ENCODE results near the gene MYO5B.

DNA sequence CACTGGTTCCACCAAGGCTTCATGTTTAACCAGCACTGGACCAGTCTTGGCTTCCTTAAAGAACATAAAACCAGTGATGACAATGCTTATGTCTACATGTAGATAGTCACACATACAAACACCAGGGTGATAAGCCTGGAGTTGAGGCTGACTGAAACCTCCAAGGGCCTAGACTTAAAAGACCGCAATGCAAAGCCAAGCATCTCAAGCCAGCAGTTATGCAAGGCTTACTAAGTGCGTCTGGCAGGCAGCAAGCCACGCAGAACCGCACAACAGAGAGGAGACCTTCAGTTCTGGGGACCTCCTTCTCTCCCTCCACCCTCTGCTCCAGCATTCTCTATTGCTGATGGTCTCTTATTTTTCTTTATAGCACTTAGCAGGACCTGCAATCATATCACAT lies 318.4 kb downstream of the MYO5B start:
- TF ChIP-seq, protein P1, sequence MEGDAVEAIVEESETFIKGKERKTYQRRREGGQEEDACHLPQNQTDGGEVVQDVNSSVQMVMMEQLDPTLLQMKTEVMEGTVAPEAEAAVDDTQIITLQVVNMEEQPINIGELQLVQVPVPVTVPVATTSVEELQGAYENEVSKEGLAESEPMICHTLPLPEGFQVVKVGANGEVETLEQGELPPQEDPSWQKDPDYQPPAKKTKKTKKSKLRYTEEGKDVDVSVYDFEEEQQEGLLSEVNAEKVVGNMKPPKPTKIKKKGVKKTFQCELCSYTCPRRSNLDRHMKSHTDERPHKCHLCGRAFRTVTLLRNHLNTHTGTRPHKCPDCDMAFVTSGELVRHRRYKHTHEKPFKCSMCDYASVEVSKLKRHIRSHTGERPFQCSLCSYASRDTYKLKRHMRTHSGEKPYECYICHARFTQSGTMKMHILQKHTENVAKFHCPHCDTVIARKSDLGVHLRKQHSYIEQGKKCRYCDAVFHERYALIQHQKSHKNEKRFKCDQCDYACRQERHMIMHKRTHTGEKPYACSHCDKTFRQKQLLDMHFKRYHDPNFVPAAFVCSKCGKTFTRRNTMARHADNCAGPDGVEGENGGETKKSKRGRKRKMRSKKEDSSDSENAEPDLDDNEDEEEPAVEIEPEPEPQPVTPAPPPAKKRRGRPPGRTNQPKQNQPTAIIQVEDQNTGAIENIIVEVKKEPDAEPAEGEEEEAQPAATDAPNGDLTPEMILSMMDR (IDR thresholded peaks at IDR 0.05; ENCODE audit: poor library complexity, severe bottlenecking): no peak
- TF ChIP-seq EZH2 (IDR thresholded peaks at IDR 0.05; ENCODE audit: borderline replicate concordance, insufficient read depth, low read length, poor library complexity, severe bottlenecking) (no peak), SMC3 (conservative IDR thresholded peaks at IDR 0.05; ENCODE audit: poor library complexity) (no peak), POLR2AphosphoS5 (IDR thresholded peaks at IDR 0.05) (no peak)
- TF ChIP-seq, protein P2, sequence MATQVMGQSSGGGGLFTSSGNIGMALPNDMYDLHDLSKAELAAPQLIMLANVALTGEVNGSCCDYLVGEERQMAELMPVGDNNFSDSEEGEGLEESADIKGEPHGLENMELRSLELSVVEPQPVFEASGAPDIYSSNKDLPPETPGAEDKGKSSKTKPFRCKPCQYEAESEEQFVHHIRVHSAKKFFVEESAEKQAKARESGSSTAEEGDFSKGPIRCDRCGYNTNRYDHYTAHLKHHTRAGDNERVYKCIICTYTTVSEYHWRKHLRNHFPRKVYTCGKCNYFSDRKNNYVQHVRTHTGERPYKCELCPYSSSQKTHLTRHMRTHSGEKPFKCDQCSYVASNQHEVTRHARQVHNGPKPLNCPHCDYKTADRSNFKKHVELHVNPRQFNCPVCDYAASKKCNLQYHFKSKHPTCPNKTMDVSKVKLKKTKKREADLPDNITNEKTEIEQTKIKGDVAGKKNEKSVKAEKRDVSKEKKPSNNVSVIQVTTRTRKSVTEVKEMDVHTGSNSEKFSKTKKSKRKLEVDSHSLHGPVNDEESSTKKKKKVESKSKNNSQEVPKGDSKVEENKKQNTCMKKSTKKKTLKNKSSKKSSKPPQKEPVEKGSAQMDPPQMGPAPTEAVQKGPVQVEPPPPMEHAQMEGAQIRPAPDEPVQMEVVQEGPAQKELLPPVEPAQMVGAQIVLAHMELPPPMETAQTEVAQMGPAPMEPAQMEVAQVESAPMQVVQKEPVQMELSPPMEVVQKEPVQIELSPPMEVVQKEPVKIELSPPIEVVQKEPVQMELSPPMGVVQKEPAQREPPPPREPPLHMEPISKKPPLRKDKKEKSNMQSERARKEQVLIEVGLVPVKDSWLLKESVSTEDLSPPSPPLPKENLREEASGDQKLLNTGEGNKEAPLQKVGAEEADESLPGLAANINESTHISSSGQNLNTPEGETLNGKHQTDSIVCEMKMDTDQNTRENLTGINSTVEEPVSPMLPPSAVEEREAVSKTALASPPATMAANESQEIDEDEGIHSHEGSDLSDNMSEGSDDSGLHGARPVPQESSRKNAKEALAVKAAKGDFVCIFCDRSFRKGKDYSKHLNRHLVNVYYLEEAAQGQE (IDR thresholded peaks at IDR 0.05; ENCODE audit: borderline replicate concordance): no peak
